Measurements from ENCODE around the gene ZSWIM9.
A peak's percentile ranks its signal among the peaks of the same experiment; 100 is the strongest.

ZSWIM9 gene

DNA sequence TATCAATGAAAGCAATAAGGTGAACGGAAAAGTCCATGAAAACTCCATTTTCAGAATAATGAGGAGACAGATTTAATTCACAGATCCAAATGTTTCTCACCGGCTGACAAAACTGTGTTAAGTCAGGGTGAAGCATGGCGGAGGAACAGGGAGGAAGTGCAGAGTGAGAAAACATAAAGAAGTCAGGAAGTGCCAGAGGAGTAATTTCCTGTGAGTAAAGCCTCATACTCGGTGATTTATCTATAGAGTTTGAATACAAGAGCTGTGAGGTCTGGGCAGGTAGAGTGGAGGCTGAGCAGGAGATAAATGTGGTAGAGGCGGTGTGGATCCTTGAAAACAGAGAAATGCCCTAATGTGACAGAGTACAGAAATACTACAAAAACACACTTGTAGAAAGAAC, 73.8 kb downstream of the ZSWIM9 start:
- no peak overlapping the region for H3K4me3 ChIP-seq (ENCODE audit: insufficient read depth, low read length, poor library complexity, severe bottlenecking)
- H3K9me2 ChIP-seq (replicated peaks; ENCODE audit: insufficient read depth, low read length): no peaks in the 10 kb centered on the region
- H3K27me3 ChIP-seq (ENCODE audit: low read length): no peaks in the 10 kb centered on the region
- H3K36me3 ChIP-seq (ENCODE audit: low read length): peaks cover 17% of the 10 kb centered on the region
- H3K4me2 ChIP-seq (ENCODE audit: low read depth, low read length, poor library complexity, severe bottlenecking): peak overlapping the region; percentile 37
- H3K27ac ChIP-seq (ENCODE audit: low read depth, low read length): peak overlapping the region; percentile 43; the same call in 1 of the 2 replicates
- no peak overlapping the region for H2AFZ ChIP-seq (ENCODE audit: low read depth, low read length, severe bottlenecking)
- H3K9ac ChIP-seq (ENCODE audit: low read length): peak overlapping the region; percentile 25; the same call in 1 of the 2 replicates
- peaks cover 22% of the 10 kb centered on the region for H3K79me2 ChIP-seq (ENCODE audit: insufficient read depth, low read length)
- no peak for TF ChIP-seq EZH2phosphoT487 (conservative IDR thresholded peaks at IDR 0.05; ENCODE audit: low read length)
- TF ChIP-seq, protein P1, sequence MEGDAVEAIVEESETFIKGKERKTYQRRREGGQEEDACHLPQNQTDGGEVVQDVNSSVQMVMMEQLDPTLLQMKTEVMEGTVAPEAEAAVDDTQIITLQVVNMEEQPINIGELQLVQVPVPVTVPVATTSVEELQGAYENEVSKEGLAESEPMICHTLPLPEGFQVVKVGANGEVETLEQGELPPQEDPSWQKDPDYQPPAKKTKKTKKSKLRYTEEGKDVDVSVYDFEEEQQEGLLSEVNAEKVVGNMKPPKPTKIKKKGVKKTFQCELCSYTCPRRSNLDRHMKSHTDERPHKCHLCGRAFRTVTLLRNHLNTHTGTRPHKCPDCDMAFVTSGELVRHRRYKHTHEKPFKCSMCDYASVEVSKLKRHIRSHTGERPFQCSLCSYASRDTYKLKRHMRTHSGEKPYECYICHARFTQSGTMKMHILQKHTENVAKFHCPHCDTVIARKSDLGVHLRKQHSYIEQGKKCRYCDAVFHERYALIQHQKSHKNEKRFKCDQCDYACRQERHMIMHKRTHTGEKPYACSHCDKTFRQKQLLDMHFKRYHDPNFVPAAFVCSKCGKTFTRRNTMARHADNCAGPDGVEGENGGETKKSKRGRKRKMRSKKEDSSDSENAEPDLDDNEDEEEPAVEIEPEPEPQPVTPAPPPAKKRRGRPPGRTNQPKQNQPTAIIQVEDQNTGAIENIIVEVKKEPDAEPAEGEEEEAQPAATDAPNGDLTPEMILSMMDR (IDR thresholded peaks at IDR 0.05; ENCODE audit: insufficient read depth, low read length, poor library complexity, severe bottlenecking): no peak
- no peaks in the 10 kb centered on the region for H4K20me1 ChIP-seq (ENCODE audit: low read depth, low read length)
- H3F3A ChIP-seq (ENCODE audit: insufficient read depth): peaks cover 10% of the 10 kb centered on the region; the same call in 1 of the 2 replicates
- no peaks in the 10 kb centered on the region for H3K9me3 ChIP-seq (ENCODE audit: insufficient read depth, low read length)

DNA sequence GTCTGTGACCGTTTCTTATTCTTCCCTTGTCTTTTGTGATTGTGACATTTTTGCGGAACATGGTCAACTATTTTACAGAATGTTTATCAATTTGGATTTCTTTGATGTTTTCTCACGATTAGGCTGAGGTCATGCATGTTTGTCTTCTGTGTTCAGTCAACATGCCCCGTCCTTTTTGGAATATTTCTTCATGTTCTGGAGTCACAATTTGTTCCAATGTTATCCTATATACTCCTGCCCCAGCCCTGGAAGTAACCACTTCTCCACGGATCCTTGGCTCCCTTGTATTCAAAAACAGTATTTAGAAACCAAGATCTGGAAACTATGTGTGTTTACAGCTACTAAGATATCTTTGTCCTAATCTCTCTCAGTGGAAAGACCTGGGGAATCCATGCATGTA, 75.6 kb downstream of the ZSWIM9 start:
- no peak overlapping the region for H3K4me3 ChIP-seq (ENCODE audit: insufficient read depth, low read length, poor library complexity, severe bottlenecking)
- H3K9me2 ChIP-seq (replicated peaks; ENCODE audit: insufficient read depth, low read length): no peaks in the 10 kb centered on the region
- no peak overlapping the region for H3K27ac ChIP-seq (ENCODE audit: low read depth, low read length)
- no peak overlapping the region for H3K9ac ChIP-seq (ENCODE audit: low read length)
- H3K9me3 ChIP-seq (ENCODE audit: insufficient read depth, low read length): no peaks in the 10 kb centered on the region
- H2AFZ ChIP-seq (ENCODE audit: low read depth, low read length, severe bottlenecking): no peak overlapping the region
- H3K4me2 ChIP-seq (ENCODE audit: low read depth, low read length, poor library complexity, severe bottlenecking): no peak overlapping the region
- peaks cover 33% of the 10 kb centered on the region for H3K79me2 ChIP-seq (ENCODE audit: insufficient read depth, low read length)
- no peaks in the 10 kb centered on the region for H4K20me1 ChIP-seq (ENCODE audit: low read depth, low read length)
- H3K36me3 ChIP-seq (ENCODE audit: low read length): peaks cover 17% of the 10 kb centered on the region
- H3F3A ChIP-seq (ENCODE audit: insufficient read depth): peaks cover 26% of the 10 kb centered on the region
- TF ChIP-seq EZH2phosphoT487 (conservative IDR thresholded peaks at IDR 0.05; ENCODE audit: low read length): no peak
- TF ChIP-seq, protein P1 (IDR thresholded peaks at IDR 0.05; ENCODE audit: insufficient read depth, low read length, poor library complexity, severe bottlenecking): no peak
- no peaks in the 10 kb centered on the region for H3K27me3 ChIP-seq (ENCODE audit: low read length)

DNA sequence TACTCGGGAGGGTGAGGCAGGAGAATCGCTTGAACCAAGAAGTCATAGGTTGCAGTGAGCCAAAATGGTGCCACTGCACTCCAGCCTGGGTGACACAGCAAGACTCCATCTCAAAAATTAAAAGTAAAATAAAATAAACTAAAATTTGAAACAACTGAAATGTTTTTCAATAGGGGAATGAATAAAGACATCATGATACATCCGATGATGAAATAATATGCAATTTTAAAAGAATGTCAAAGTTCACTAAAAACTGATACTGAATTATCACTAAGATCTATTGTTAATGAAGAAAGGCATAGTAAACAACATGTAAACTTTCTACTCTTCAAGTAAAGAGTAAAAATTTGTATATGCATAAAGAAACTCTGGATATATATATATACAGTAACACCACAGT, 76.7 kb downstream of the ZSWIM9 start:
- Histone ChIP-seq H3K27ac (ENCODE audit: low read depth, low read length) (no peak overlapping the region), H3K4me3 (ENCODE audit: insufficient read depth, low read length, poor library complexity, severe bottlenecking) (no peak overlapping the region), H3K9me2 (replicated peaks; ENCODE audit: insufficient read depth, low read length) (no peaks in the 10 kb centered on the region), H3K36me3 (ENCODE audit: low read length) (peaks cover 17% of the 10 kb centered on the region), H3K9me3 (ENCODE audit: insufficient read depth, low read length) (no peaks in the 10 kb centered on the region), H4K20me1 (ENCODE audit: low read depth, low read length) (no peaks in the 10 kb centered on the region), H3K27me3 (ENCODE audit: low read length) (no peaks in the 10 kb centered on the region), H3K79me2 (ENCODE audit: insufficient read depth, low read length) (peaks cover 41% of the 10 kb centered on the region), H3F3A (ENCODE audit: insufficient read depth) (peaks cover 34% of the 10 kb centered on the region), H2AFZ (ENCODE audit: low read depth, low read length, severe bottlenecking) (no peak overlapping the region), H3K9ac (ENCODE audit: low read length) (no peak overlapping the region), H3K4me2 (ENCODE audit: low read depth, low read length, poor library complexity, severe bottlenecking) (no peak overlapping the region)
- TF ChIP-seq EZH2phosphoT487 (conservative IDR thresholded peaks at IDR 0.05; ENCODE audit: low read length): no peak
- TF ChIP-seq, protein P1 (IDR thresholded peaks at IDR 0.05; ENCODE audit: insufficient read depth, low read length, poor library complexity, severe bottlenecking): no peak
